Retinal pigment epithelial cell (primary cell): Measurements from ENCODE around the gene HUS1B.

Source experiments
- DNase-seq: peaks from one replicate; pipeline ENCODE4 v3.0.0-alpha.2; 2010; ENCODE audit warnings: low read depth
- H3K4me3 ChIP-seq: 2 replicates; pipeline ENCODE4 v1.5.1; 2011; ENCODE audit warnings: mild to moderate bottlenecking, low read length, control low read depth, moderate library complexity
- TF ChIP-seq, protein P1 (sequence below): conservative IDR thresholded peaks from 2 replicates; pipeline ENCODE4 v1.5.1; 2011; ENCODE audit warnings: low read depth, low read length, control low read depth, inconsistent platforms

Gene HUS1B

DNA sequence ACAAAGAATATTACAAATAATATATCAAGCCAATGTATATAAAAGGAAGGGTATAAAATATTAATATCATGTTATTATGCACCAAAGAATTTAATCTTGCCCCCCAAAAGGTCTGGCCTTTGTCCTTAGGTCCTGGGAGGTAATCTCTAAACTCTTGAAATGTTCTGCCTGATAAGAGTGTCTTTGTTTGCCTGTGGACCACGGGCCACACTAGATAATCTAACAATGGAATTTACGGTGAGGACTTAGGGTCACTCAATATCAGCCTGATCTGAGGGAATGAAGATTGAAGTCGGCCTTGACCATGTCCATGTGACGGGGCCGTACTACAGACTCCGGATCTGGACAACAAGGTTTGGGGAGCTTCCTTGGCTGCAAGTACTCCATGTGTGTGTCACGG, 42.9 kb downstream of the HUS1B start:
- DNase-seq = no peak
- no peak overlapping the region for H3K4me3 ChIP-seq
- TF ChIP-seq, protein P1, sequence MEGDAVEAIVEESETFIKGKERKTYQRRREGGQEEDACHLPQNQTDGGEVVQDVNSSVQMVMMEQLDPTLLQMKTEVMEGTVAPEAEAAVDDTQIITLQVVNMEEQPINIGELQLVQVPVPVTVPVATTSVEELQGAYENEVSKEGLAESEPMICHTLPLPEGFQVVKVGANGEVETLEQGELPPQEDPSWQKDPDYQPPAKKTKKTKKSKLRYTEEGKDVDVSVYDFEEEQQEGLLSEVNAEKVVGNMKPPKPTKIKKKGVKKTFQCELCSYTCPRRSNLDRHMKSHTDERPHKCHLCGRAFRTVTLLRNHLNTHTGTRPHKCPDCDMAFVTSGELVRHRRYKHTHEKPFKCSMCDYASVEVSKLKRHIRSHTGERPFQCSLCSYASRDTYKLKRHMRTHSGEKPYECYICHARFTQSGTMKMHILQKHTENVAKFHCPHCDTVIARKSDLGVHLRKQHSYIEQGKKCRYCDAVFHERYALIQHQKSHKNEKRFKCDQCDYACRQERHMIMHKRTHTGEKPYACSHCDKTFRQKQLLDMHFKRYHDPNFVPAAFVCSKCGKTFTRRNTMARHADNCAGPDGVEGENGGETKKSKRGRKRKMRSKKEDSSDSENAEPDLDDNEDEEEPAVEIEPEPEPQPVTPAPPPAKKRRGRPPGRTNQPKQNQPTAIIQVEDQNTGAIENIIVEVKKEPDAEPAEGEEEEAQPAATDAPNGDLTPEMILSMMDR = no peak

DNA sequence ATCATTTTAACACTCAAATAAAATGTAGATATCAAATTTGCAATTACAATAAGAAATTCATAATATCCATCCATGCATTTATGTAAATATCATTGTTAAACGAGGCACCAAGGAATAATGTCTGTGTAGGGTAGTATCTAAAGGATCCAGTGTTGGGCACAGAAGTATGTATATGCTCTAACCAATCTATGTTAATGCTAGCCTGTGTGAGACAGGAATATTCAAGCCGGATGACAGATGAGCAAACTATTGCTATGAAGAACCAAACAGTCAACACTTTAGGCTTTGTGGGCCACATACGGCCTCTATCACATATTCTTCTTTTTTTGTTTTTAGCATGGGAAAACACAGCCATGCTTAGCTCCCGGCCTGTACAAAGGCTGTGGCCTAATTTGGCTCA, 45.0 kb downstream of the HUS1B start:
- H3K4me3 ChIP-seq = no peak overlapping the region
- no peak for DNase-seq
- TF ChIP-seq, protein P1 = no peak

DNA sequence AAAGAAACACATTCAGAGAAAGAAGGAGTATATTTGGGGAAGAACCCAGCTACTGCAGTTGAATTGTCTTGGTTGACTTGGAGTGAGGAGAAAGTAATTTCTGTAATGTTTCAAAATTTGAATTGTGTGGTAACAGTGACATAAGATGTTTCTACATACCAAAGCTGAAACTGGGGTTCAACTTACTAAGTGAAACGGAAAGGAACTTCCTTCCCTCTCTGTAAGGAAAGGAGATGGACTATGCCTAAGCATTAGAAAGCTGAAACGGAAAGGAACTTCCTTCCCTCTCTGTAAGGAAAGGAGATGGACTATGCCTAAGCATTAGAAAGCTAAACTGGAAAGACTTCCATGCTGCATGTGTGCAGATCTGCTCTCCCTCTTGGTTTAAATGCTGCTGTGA, 46.0 kb downstream of the HUS1B start:
- H3K4me3 ChIP-seq = no peak overlapping the region
- no peak for DNase-seq

DNA sequence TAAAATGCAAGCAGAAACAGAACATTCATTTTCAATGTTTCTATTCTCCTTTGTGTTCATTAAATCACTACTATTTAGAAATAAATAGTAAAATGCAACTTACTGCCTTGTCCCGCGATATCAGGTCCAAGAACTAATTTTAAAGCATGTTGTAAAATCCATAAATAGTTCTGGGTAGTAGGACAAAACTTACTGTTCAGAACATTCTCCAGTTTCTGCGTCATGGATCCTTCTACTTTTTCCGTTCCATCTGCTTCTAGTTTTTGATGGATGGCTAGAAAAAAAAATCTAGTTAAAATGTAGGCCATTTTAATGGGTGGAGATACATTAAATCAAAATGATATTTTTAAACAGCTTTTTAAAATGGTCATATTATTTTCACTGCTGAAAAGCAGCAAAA, 47.0 kb downstream of the HUS1B start:
- H3K4me3 ChIP-seq = no peak overlapping the region
- DNase-seq = no peak
- TF ChIP-seq, protein P1 = no peak

More for the DNA sequence above, 46.0 kb downstream of the HUS1B start:
- TF ChIP-seq, protein P1 = no peak

DNA sequence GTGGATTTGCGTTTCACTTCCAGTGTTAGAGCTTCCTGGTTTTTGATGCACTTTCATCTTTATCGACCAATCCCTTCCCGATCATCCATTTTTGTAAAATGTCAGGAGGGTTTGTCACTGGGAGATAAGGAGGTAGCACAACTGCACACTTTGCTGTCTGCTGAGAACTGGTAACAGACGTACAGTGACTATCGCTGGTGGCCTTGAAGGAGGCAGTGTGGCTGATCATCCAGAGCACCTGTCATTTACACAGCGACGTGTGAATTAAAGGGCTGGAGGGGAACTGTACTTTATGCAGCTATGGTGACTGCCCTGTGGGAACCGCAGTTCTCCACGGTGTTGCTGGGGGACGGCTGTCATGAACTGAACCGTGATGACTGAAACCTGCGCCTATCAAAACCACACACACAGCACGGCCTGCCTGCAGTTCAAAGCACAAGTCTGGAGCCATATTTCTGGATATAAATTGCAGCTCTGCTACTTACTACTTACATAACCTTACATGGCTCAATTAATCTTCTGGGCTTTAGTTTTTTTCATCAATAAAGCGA, 50.0 kb downstream of the HUS1B start:
- no peak for DNase-seq
- no peak overlapping the region for H3K4me3 ChIP-seq
- TF ChIP-seq, protein P1 = no peak
